SK-N-MC (cell line): ENCODE data around the gene CEP63.

Experiments used
- EZH2 ChIP-seq: fragments of 200-600 bp; sonication (generic); IDR thresholded peaks from one replicate; pipeline ENCODE4 v1.6.1; 2017; ENCODE audit warnings: antibody characterized with exemption
- POLR2AphosphoS5 ChIP-seq: IDR thresholded peaks from 2 replicates; pipeline ENCODE4 v1.6.1; 2012; ENCODE audit warnings: mild to moderate bottlenecking, low read depth, low read length, borderline replicate concordance

- TF ChIP-seq POLR2AphosphoS5, result no peak
- TF ChIP-seq EZH2, result no peak
Observed at GRCh38 chr3:134598763-134599545, 113.1 kb downstream of the CEP63 start.
